HG03432 (cell line): Measurements from ENCODE around the gene INVS.
"Not testable (repeated sequence)": the region's sequence is repeated elsewhere in the genome, so short reads cannot be mapped to it uniquely, and the experiment has no call there.

Source experiments
- ATAC-seq: cut with Tn5 transposase; IDR thresholded peaks from one replicate; pipeline ENCODE4 v1.9.1; 2021; ENCODE audit warnings: mild to moderate bottlenecking, moderate library complexity; ENCODE audit not compliant: unreplicated experiment

INVS gene

DNA sequence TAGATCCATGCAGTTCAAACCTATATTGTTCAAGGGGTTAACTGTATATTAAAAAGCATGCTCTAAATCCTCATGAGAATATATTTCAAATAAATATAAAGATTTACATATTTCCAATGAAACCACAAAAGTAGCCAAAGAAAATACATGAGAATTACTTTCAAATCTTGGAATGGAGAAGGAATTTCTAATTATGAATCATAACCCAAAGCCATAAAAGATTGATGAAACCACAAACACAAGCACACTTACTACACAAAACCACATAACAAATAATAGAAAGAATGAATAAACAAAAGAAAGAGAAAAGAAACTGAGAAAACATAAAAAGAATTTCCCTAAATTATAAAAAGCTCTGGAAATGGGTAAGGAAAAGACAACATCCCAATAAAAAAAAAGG lies 16.3 kb upstream of the INVS start:
- ATAC-seq: no peak

DNA sequence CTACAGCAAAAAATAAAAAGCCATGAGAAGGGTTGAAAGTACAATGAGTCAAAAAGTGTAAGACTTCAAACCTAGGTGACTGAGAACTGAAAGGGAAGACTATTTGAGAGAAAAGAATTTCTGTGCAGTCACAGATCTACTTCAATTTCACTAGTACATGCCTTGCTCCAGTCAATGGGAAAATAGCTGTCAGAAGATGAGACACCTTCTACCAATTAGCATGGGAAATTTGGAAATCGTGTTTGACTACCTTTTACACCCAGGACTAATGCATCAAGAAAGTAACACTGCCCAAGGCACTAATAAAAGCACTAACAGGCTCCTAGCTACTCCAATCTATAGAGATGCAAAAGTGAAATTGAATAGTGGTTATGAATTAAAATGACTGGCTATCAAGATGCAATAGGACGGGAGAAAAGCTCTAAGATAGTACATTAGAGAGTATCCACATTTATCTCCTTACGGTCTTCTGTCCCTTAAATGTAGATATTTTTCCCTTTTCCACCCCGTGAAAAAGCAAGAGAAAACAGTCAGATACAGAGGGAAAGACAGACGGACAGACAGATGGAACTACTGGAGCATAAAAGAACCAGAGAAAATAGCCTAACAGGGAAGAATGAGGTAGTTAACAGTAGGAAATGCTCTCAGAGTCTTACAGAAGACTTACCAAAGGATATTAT lies 15.5 kb upstream of the INVS start:
- peak; percentile 51 for ATAC-seq

DNA sequence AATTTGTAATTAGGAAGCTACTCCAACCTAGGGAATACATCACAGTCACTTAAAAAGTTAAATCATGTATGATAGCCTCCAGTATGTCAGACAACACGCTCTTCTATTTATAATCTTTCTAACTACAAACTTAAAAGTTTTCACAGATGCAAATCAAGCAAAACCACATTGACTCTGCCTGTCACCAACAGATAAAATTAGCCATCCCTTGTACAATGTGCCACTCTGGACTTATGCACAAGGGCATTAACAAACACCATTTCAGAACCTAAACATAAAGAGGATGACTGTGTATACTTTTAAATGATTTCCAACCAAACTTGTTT lies 15.0 kb upstream of the INVS start:
- peak; percentile 55 for ATAC-seq

DNA sequence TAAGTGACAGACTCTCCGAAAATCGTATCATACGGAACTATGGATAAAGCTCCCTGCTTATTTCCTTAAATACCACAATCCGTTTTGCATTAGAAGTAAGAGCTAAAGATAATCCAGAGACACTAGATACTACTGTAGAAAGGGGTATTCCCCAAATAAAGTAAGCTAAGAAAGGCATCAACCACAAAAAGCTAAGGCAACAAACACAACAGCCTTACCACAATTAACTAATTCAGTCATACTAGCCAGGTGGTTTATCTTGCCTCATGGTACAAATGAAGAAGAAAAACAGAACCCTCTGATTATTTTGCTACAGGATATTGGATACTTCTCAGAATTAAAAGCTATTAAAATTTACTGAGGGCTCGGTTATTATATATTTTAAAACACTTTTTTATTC lies 14.3 kb upstream of the INVS start:
- peak; percentile 87 for ATAC-seq

DNA sequence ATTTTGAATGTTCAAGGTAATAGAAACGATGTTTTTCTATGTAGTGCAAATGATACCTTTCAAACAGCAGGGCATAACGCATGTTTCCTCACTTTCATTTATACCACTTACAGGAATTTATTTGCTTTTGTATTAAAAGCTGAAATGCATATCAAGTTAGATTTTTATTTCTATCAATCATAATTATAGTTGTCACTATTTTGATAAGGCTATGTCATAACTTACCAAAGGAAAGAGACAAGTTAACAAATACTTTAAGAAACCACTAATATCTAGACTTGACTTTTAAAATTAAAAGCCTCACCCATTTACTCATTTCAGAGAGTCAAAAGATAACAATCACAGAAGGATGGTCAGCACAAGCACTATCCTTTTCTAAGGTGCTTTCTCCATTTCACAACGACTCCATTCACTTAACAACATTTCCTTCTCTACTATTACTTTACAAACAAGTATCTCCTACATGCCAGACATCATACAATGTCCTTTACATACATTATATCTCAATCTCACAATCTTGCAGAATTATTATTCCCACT lies 12.9 kb upstream of the INVS start:
- ATAC-seq: no peak

DNA sequence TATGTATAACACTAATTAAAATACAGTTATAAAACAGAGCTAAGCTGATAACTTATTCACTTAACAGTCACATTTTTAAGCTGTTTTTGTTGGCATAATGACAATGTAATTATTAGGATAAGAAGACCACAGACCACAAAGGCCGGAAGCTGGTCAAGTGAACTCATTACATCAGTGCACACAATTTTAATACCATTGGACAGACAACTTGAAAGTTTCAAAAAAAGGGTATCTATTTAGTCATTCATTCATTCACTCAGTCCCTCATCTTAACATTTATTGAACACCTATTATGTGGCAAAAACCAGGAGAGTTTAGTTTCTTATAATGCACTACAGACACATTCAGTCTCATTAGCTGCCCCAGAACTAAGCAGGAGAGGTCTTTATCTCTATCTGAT lies 11.8 kb upstream of the INVS start:
- ATAC-seq: no peak

DNA sequence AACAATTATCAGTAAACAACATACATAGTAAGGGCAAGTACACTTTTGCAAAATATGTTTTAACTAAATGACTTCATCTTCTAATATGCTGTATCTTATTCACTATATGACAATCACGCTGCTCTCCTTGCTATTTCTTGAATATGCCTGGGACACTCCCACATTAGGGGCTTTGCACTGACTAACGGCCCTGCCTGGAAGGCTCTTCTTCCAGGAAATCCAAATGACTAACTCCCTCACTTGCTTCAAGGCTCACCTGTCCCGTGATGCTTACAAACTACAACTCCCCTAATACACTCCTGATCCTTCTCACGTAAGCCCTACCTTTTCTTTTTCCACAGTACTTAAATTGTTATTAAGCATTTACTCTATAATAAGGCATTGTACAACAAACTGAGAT lies 10.8 kb upstream of the INVS start:
- no peak for ATAC-seq

DNA sequence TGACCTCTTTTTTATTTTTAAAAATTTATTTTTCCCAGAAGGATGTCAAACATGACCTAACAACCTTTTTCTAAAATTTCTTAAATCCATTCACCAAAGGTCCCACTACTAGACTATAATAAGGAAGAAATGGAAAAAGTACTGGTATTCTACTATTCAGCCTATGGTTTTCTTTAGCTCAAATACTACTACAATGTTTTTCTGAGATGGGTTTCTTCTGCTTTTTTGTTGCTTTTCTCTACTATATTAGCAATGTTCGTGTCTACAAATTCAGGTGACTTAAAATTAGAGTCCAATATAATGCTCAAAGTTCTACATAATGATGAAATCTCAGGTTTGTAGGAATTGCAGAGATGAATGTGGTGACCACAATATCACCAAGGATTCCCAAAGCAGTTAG lies 8.2 kb upstream of the INVS start:
- ATAC-seq: no peak

DNA sequence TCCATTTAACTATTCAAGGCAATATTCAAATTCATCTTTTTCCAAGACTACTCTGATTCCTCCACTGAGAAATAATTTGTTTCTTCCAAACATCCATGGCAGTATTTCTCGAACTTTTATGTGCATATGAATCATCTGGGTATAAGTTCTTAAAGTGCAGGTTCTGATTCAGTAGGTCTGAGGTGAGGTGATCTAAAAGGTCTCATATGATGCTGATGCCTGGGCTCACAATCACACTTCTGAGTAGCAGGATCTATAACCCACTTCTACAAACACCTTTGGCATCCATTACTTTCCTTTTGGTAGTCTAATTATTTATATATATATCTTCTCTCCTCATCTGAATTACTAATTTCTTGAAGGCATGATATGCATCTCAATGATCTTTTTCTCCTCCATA lies 7.4 kb upstream of the INVS start:
- no peak for ATAC-seq

DNA sequence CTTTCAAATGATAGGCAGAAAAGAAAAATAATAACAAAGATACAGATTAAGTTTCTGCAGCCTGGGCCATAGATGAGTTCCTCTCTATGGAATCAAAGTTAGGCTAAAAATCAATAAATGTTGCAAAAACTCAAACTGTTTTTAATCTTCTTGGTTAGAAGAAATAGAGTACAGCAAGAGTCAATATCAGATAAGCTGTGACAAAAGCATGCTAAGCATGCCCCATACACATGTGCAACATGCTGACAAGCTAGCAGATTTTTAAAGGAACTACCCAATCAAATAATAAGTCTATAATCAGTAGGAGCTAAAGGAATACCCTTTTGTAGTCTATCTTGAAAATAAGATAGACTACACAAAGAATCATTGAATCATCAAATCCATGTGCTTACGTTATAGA lies 7.0 kb upstream of the INVS start:
- ATAC-seq: no peak

DNA sequence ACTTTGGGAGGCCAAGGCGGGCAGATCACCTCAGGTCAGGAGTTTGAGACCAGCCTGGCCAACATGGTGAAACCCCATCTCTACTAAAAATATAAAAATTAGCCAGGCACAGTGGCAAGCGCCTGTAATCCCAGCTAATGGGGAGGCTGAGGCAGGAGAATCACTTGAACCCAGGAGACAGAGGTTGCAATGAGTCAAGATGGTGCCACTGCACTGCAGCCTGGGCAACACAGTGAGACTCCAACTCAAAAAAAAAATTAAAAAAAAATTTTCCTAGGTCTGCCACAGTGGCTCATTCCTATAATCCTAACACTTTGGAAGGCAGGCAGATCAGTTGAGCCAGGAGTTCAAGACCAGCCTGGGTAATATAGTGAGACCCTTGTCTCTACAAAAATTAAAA lies 4.6 kb upstream of the INVS start:
- ATAC-seq: not testable (repeated sequence)

DNA sequence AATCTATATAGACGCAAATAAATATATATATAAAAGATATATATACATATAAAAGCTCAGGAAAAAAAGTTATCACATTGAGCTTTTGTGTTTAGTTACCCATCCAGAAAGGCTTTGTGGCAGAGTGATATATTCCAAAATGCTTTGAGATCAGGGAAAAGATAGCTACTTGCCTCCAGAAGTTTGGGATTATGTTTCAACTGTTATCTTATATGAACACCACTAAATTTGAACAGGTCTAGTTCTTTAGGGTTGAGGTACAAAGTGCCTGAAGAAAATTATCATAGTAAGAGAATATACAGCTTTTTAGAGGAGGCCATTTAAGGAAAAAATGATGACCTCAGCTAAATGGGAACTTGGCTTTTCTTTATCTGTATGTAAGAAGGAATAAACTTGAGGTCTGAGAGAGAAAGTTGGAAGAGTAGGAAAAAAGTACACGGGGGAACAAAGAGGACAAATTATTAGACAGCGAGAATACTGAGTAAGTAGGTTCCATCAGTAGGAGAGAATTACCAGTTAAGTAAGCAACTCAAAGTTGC lies 2.6 kb upstream of the INVS start:
- ATAC-seq: no peak

DNA sequence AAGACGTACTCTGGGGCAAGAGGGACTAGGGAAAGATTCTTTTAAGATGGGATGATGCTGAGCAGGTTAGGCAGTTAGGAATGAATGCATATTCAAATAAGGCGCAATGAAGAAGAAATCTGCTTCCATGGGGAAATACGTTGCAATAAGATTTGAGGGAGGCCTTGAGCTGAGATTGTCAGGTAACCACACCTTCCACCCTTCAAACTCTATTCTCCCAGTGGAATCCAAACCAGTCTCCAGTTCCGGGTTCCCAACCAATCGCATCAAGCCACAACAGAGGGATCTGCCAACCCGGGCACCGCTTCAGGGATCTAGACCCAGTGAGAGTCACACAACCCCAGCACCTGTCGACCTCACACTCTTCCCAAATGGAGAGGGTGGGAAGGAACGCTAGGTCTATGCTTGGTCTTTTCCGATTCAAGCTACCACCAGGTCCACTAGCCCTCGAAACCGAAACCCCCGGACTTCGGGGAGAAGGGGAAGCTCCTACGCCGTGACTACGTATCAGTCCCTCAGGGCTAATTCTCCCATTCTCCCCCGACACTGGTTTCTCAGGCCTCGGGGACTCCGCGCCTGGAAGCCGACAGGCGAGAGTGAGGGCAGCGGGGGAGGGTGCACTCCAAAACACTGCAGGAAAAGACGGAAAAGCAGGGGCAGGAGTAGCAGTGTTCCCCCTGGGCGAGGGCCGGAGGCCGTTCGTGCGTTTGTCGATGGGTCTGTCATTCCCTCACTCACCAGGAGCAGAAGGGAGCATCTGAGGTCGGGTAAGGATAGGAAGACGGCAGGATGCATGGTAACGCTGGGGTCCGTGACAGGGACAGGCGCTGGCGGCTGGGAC lies 777 bp upstream of the INVS start:
- ATAC-seq: peak; percentile 19

DNA sequence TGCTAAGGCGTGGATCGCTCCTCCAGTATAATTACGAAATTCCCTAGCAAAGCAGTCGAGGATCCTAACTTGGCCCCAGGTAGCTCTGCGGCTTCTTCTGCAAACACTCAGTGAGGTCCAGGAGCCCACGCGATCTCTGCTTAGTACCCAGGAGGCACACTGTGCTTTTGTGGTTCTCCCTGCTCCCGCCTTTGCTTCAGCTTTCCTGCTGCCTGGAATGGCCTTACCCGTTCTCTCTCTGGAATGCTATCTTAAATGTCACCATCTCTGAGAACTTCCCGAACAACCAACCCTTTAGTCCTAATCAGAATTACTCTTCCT lies 639 bp downstream of the INVS start:
- peak; percentile 1 for ATAC-seq

DNA sequence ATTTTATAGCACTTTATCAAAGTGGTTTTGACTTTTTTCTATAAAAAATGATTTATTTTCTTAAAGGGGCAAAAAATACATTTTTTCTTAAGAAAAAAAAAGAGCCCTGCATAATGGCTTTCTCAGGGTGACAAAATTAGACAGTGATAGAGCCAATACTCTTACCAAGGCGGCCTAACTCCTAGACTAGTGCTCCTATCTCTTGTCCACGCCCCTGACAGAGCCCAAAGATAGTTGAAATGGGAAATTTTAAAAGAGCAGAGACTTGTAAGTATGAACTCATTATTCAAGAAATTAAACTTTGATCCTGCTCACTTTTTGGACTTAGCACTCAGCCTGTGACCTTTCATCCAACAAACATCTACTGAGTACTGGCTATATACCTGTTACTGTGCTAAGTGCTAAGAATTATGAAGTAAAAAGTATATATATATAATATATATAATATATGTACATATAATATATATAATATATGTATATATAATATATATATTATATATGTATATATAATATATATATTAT lies 1.2 kb downstream of the INVS start:
- ATAC-seq: no peak

DNA sequence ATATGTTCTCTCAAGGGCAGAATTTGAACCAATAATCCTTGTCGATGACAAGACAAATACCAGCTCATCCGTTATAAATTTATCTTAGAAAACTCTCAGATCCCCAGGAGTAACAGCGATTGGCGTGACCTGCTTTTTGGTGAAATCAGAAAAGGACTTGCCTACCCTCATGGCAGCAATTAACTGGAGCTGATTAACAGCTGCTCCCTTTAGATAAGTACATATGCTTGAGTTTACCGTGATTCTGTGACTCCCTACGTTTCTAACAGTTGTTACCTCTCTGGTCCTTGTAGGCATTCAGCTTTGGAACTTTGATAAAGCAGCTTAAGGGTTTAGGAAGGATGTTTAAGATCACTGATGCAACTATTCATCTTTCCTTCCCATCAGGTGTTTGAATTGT lies 2.6 kb downstream of the INVS start:
- no peak for ATAC-seq

DNA sequence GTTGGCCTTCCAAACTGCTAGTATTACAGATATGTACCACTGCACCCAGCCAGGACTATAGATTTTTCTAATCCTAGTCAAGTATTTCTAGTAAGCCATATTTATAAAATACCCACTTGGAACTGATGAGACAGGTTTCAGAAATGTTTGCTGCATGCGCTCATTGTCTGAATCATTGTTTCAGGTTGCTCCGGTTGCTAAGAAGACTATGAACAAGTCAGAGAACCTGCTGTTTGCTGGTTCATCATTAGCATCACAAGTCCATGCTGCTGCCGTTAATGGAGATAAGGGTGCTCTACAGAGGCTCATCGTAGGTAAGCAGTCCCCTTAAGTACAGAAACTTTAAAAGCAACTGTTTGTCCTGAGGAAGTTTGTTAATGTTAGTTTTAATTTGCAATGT lies 5.3 kb downstream of the INVS start:
- no peak for ATAC-seq

DNA sequence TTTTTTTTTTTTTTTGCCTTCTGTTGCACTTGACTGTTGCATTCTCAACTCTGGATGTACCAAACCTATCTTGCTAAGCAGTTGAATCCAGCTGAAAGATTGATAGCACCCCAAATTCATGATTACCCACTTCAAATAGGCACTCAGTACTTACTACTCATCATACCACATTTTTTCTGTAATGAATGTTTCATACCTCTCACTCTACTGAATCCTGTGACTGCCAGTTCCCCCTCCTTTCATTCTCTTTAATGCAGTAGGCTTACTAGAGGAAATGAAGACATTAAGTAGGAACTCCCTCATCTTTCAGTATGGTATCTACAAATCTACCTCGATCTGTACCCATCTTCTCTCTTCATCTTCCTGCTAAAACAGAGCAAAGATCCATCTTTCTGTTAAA lies 6.8 kb downstream of the INVS start:
- no peak for ATAC-seq

DNA sequence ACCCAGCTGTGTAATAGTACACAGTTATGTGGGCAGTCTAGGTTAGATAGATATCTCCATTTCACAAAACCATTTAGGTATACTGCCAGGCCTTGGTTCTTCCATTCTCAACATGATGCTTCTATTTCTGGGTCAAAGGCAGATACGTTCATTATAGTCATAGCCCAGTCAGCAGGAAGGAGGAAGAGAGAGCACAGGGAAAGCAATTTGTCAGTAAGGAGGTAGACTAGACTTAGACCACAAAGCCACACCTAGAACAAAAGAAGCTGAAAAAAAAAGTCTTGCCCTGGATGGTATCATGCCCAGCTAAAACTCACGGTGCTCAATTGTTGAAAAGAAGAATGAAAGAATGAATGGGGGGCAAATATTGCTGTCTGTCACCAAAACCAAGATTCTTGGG lies 7.6 kb downstream of the INVS start:
- ATAC-seq: no peak

DNA sequence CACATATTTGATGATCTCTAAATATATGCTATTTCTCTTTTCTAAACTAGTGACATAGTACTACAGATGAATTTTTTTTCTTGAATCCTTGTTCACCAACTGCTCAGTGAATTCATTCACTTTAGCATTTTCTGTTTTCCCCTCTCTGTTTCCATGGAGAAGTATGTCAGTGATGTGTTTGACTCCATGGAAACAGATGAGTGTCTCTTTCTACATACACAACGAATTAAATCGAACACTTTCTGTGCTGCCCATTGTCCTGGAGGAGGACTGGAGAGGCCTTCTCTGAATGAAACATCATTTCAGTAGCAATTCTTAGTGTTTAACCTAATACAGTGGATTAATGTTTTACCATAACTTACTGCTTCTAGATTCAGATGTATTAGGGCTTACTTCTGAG lies 9.5 kb downstream of the INVS start:
- ATAC-seq: no peak

DNA sequence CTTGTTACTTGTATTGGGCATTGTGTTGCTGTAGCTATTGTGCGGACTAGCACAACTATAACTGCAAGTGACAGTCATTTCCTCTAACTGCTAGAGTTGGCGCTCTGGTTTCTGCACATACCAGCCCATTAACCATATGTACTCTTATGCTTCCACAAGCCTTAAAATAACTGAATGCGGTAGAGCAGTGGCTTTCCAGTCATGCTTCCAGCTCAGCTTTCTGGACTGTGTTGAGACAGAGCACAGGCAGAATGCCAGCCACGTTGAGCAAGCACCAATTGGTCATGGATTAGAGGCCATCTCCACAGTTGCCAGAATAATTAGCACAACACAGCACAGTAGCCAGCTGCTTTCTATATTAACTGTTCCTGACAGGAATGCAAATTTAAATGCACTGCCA lies 12.2 kb downstream of the INVS start:
- no peak for ATAC-seq

DNA sequence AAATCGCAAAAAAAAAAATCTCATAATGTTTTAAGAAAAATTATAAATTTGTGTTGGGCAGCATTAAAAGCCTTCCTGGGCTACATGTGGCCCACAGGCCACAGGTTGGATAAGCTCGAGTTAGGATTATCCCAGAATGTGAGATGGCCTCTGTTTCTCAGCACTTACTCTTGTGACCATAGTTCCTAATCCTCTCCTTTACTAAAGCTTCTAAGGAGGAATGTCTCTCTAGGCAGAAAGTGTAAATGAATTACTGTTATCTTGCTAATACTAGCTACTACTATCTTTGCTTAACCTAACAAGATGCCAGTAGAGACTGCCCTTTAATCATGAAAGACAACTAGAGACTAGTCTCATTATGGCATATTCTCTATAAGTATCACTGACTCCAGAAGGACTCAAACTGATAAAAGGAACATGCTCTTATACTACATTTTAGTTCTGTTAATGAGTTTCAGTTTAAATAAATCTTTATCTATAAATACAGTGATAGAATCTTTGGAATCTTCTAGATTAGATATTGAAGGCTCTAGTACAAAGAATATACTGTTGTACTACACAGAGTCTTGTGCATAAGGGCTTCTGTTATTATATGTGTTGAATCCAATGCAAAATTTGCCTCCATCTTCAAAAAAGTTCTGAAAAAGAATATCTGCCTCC lies 13.8 kb downstream of the INVS start:
- ATAC-seq: no peak
